Glutamatergic neuron (in vitro differentiated cells): ENCODE measurements around the gene FGF12. TPM values are rescaled to one million over a fixed set of nuclear protein-coding genes. Genes with fewer than 3 reads are reported as not detected.

Source experiments
- DNase-seq: peaks from one replicate; pipeline ENCODE4 v3.0.0; 2022
- H3K27ac Mint-ChIP-seq: one replicate; pipeline ENCODE4 v1.8.0; 2020; ENCODE audit warnings: mild to moderate bottlenecking, mixed read lengths, inconsistent platforms; ENCODE audit not compliant: unreplicated experiment
- H3K27me3 Mint-ChIP-seq: one replicate; pipeline ENCODE4 v1.8.0; 2020; ENCODE audit warnings: mild to moderate bottlenecking, moderate library complexity, mixed read lengths, inconsistent platforms; ENCODE audit not compliant: unreplicated experiment
- H3K36me3 Mint-ChIP-seq: one replicate; pipeline ENCODE4 v1.8.0; 2020; ENCODE audit warnings: mild to moderate bottlenecking, mixed read lengths, inconsistent platforms; ENCODE audit not compliant: unreplicated experiment
- H3K4me1 Mint-ChIP-seq: one replicate; pipeline ENCODE4 v1.8.0; 2020; ENCODE audit warnings: mild to moderate bottlenecking, low read depth, mixed read lengths, inconsistent platforms; ENCODE audit not compliant: unreplicated experiment
- H3K4me3 Mint-ChIP-seq: one replicate; pipeline ENCODE4 v1.8.0; 2020; ENCODE audit warnings: mild to moderate bottlenecking, mixed read lengths, inconsistent platforms; ENCODE audit not compliant: unreplicated experiment
- H3K9me3 Mint-ChIP-seq: one replicate; pipeline ENCODE4 v1.8.0; 2020; ENCODE audit warnings: mild to moderate bottlenecking, moderate library complexity, mixed read lengths, inconsistent platforms; ENCODE audit not compliant: unreplicated experiment
- total RNA-seq: library from RNA; stranded (reverse); fragmentation: NEBNext Ultra II Directional; extraction: Animal tissue kit (Norgen Biotek cat#: 25700); gene quantifications from one replicate; pipeline ENCODE4 v1.2.1, GENCODE V29; 2021; ENCODE audit not compliant: unreplicated experiment
- TF ChIP-seq, protein P1 (sequence below): fragments of 200-600 bp; sonication (generic); IDR thresholded peaks from one replicate; pipeline ENCODE4 v1.5.0; 2021; ENCODE audit not compliant: partially characterized antibody, unreplicated experiment

Gene FGF12
- total RNA-seq, 1 donor from 2014 or later = 33.1 TPM

DNA sequence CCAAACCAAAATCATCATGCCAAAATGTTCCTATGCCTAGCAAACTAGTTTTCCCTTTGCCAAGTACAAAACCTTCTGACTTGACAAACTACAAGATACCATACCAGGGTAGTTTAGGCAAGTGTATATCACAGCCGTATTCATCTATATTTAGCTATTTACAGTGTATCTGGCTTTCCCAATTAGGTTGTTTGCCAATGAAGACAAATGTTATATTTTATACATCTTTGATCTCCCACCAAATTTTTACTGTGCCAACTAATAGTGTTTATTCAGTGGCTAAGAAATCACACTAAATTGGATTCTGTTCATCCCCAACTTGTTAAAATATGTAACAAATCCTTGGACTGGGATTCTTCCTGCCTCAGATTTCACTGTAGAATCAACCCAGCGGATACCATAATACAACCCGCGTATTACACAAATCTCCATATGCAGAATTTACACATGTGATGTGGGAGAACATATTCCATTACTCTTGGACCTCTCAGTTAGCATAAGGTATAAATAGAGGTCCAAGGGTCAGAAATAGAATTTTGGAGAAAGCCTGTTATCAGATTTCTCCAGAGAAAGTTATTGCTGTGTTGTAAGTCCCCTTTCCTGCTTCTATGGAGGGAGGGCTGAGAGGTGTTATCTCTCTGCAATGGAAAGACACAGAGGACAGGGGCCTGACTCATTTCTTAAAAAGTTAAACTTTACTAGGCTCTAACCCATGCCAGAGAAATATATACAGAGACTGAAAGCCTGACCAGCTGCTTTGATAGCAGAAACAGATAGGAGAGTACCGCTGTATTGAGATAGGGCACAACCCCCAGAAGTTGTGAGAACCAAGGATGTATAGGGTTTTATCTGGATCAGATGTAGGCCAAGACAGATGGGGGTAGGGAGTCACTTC is 467.0 kb downstream of the FGF12 start:
- Mint-ChIP-seq H3K27me3 (no peaks in the 10 kb centered on the region), H3K4me3 (no peak overlapping the region), H3K27ac (no peak overlapping the region), H3K9me3 (no peaks in the 10 kb centered on the region), H3K4me1 (peaks cover 5% of the 10 kb centered on the region), H3K36me3 (no peaks in the 10 kb centered on the region)
- no peak for DNase-seq
- TF ChIP-seq, protein P1, sequence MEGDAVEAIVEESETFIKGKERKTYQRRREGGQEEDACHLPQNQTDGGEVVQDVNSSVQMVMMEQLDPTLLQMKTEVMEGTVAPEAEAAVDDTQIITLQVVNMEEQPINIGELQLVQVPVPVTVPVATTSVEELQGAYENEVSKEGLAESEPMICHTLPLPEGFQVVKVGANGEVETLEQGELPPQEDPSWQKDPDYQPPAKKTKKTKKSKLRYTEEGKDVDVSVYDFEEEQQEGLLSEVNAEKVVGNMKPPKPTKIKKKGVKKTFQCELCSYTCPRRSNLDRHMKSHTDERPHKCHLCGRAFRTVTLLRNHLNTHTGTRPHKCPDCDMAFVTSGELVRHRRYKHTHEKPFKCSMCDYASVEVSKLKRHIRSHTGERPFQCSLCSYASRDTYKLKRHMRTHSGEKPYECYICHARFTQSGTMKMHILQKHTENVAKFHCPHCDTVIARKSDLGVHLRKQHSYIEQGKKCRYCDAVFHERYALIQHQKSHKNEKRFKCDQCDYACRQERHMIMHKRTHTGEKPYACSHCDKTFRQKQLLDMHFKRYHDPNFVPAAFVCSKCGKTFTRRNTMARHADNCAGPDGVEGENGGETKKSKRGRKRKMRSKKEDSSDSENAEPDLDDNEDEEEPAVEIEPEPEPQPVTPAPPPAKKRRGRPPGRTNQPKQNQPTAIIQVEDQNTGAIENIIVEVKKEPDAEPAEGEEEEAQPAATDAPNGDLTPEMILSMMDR = no peak

DNA sequence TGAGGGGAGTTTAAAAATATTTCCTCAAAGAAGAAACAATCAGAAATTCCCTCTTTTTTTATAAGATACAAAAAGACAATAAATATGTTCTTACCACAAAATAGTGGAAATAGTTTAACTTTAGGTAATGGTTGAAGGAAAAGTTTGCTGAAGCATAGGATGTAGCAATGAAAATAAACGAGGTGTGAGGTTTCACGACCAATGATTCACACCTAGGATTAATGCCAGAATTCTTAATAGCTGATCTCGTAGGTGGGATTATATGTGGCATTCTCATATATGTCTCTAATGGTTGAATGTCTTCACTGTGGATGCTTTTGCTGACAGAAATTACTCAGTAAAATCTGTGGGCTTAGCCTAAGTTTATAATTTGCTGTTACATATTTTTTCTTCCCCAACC is 467.7 kb downstream of the FGF12 start:
- no peak overlapping the region for H3K4me3 Mint-ChIP-seq

DNA sequence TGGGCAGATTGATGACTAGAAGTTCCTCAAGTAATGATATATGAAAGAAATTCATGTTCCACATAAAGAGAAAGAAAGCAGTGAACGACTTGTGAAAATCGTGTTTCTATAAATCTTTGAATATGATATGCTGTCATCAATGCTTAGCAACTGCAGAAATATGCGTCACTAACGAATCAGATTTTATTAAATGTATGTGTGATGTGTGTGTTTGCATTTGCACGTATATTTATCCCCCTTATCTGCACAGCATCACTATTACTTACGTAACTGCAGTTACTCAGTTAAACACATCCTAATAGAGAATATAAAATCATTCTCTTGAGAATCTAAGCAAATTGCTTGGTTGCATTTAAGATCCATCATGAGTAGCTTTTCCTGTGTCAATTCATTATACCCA is 468.6 kb downstream of the FGF12 start:
- H3K36me3 Mint-ChIP-seq = no peaks in the 10 kb centered on the region
- no peak for DNase-seq
- H3K4me3 Mint-ChIP-seq = no peak overlapping the region
- H3K27ac Mint-ChIP-seq = no peak overlapping the region
- TF ChIP-seq, protein P1 = no peak
- H3K4me1 Mint-ChIP-seq = peaks cover 5% of the 10 kb centered on the region
- no peaks in the 10 kb centered on the region for H3K9me3 Mint-ChIP-seq
- no peaks in the 10 kb centered on the region for H3K27me3 Mint-ChIP-seq

More for the DNA sequence above, 467.7 kb downstream of the FGF12 start:
- Mint-ChIP-seq H3K27ac (no peak overlapping the region), H3K9me3 (no peaks in the 10 kb centered on the region), H3K36me3 (no peaks in the 10 kb centered on the region), H3K27me3 (no peaks in the 10 kb centered on the region), H3K4me1 (peaks cover 5% of the 10 kb centered on the region)
- TF ChIP-seq, protein P1 = no peak
- DNase-seq = no peak

DNA sequence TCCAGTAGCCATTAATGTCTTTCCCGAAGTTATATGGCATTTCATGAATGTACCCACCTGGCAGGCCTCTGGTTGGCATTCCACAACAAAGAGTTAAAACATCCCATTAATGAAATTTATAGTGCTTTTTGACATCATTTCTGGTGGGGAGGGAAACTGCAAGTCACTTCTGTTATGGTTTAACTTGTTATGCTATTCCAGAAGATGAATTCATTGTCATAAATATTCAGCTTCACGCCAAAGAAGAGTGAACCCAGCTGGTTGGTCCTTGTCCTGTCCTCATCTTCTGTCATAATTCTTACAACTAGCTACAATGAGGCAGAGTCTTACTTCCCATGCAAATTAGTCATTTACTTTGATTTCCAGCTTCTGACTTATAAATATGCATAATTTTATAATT is 471.5 kb downstream of the FGF12 start:
- H3K4me1 Mint-ChIP-seq = peaks cover 5% of the 10 kb centered on the region
- no peak overlapping the region for H3K4me3 Mint-ChIP-seq
- H3K27me3 Mint-ChIP-seq = no peaks in the 10 kb centered on the region

More for the DNA sequence above, 471.5 kb downstream of the FGF12 start:
- TF ChIP-seq, protein P1 = no peak
- Mint-ChIP-seq H3K27ac (no peak overlapping the region), H3K9me3 (no peaks in the 10 kb centered on the region), H3K36me3 (no peaks in the 10 kb centered on the region)
- DNase-seq = no peak
